PFSK-1 (cell line): ENCODE data around the gene STARD4.

Experiments used
- TAF1 ChIP-seq: IDR thresholded peaks from 2 replicates; pipeline ENCODE4 v1.6.1; 2012; ENCODE audit warnings: low read length, control low read depth, borderline replicate concordance; ENCODE audit not compliant: insufficient read depth
- TF ChIP-seq, protein P1 (sequence below), 2 experiments: IDR thresholded peaks; 2 replicates each; pipeline versions ENCODE4 v1.6.1 to v1.8.0; 2011 to 2012; ENCODE audit warnings: low read depth in 2 of 2, low read length in 2 of 2, control low read depth in 1 of 2, inconsistent platforms in 1 of 2, mild to moderate bottlenecking in 1 of 2, moderate library complexity in 1 of 2; ENCODE audit not compliant: insufficient read depth in 1 of 2

DNA sequence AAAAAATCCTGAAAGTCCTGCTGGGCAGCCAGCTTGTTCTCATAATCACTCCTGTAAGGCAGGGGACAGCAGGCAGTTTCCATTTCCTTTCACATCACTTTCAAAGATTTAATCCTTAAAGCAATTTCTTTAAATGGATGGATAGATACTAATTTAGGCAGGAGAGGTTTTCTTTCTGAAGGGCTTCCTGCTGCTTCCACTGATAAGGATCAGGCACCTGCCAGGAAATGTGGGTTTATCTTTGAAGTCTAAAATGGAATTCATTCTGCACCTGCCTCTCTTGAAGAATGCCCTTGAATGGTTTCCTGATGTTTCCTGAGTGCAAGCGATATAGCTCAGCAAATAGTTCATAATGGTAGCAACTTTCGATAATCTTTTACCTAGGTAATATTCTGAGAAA lies 64.5 kb downstream of the STARD4 start:
- TF ChIP-seq, protein P1, sequence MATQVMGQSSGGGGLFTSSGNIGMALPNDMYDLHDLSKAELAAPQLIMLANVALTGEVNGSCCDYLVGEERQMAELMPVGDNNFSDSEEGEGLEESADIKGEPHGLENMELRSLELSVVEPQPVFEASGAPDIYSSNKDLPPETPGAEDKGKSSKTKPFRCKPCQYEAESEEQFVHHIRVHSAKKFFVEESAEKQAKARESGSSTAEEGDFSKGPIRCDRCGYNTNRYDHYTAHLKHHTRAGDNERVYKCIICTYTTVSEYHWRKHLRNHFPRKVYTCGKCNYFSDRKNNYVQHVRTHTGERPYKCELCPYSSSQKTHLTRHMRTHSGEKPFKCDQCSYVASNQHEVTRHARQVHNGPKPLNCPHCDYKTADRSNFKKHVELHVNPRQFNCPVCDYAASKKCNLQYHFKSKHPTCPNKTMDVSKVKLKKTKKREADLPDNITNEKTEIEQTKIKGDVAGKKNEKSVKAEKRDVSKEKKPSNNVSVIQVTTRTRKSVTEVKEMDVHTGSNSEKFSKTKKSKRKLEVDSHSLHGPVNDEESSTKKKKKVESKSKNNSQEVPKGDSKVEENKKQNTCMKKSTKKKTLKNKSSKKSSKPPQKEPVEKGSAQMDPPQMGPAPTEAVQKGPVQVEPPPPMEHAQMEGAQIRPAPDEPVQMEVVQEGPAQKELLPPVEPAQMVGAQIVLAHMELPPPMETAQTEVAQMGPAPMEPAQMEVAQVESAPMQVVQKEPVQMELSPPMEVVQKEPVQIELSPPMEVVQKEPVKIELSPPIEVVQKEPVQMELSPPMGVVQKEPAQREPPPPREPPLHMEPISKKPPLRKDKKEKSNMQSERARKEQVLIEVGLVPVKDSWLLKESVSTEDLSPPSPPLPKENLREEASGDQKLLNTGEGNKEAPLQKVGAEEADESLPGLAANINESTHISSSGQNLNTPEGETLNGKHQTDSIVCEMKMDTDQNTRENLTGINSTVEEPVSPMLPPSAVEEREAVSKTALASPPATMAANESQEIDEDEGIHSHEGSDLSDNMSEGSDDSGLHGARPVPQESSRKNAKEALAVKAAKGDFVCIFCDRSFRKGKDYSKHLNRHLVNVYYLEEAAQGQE (IDR thresholded peaks at IDR 0.05; ENCODE audit: insufficient read depth in 1 of 2, low read depth in 2 of 2, low read length in 2 of 2) = no peak
- no peak for TF ChIP-seq TAF1
